Left lung (tissue), 10 donors: Measurements from ENCODE around the gene CCT2. TPM values are rescaled to one million over a fixed set of nuclear protein-coding genes. Genes with fewer than 3 reads are reported as not detected.
"Not testable (repeated sequence)": the region's sequence is repeated elsewhere in the genome, so short reads cannot be mapped to it uniquely, and the experiment has no call there.

Source experiments
- ATAC-seq: fragments of 200-7000 bp; cut with Tn5 transposase; one replicate; pipeline ENCODE4 v1.9.1; 2020; ENCODE audit warnings: moderate library complexity
- DNase-seq, 4 donors: peaks; one replicate each; pipeline ENCODE4 v3.0.0-alpha.2; 2013 to 2020
- H3K27ac ChIP-seq, 2 donors: fragments of 200-600 bp; sonication (generic) in 1 of 2; one replicate each; pipeline versions ENCODE4 v1.5.0 to v1.8.0; 2020 to 2021
- H3K27me3 ChIP-seq, 2 donors: fragments of 200-600 bp; sonication (generic) in 1 of 2; one replicate each; pipeline versions ENCODE4 v1.5.0 to v1.8.0; 2020 to 2021
- H3K36me3 ChIP-seq, 2 donors: fragments of 200-600 bp; sonication (generic) in 1 of 2; one replicate each; pipeline versions ENCODE4 v1.5.0 to v1.8.0; 2020 to 2021
- H3K4me1 ChIP-seq, 2 donors: fragments of 200-600 bp; one replicate each; pipeline ENCODE4 v1.8.0; 2021
- H3K4me3 ChIP-seq, 2 donors: fragments of 200-600 bp; sonication (generic) in 1 of 2; one replicate each; pipeline versions ENCODE4 v1.5.0 to v1.8.0; 2020 to 2021; ENCODE audit warnings: mild to moderate bottlenecking in 1 of 2
- H3K9me3 ChIP-seq, 2 donors: fragments of 200-600 bp; sonication (generic) in 1 of 2; one replicate each; pipeline versions ENCODE4 v1.5.0 to v1.8.0; 2020 to 2021
- CTCF ChIP-seq, 2 donors: fragments of 200-600 bp; sonication (generic) in 1 of 2; IDR thresholded peaks; one replicate each; pipeline versions ENCODE4 v1.5.0 to v1.8.0; 2021; ENCODE audit warnings: antibody characterized with exemption in 2 of 2
- intact Hi-C, 2 donors: fragments of 100-400 bp; cut with DNase I; formaldehyde crosslinking; loops; one replicate each; pipeline versions ENCODE4 v1.11.2 to v1.14.2; 2022
- polyA plus RNA-seq, 6 donors: library from polyadenylated mRNA; unstranded; fragments of 120-200 nt; gene quantifications; one replicate each; pipeline ENCODE4 v1.2.1, GENCODE V29; 2013; ENCODE audit not compliant: insufficient read length in 6 of 6
- total RNA-seq, 2 donors: library from RNA; stranded (reverse); fragmentation: NEBNext Ultra II Directional; extraction: Animal tissue kit (Norgen Biotek cat#: 25700); gene quantifications; one replicate each; pipeline ENCODE4 v1.2.1, GENCODE V29; 2021
- donor health status: DM: no; HTN: yes; CAD: no.
- donor health status: DM: no; HTN: no; CAD: no.

Gene CCT2
- total and polyA plus RNA-seq, 8 donors: 115 to 259 (median 246) TPM

- Histone ChIP-seq H3K27me3 (no peaks in the 10 kb centered on the region), H3K4me3 (no peak overlapping the region), H3K4me1 (no peaks in the 10 kb centered on the region), H3K9me3 (no peaks in the 10 kb centered on the region), H3K27ac (no peak overlapping the region), H3K36me3 (peaks cover 23 to 100% of the 10 kb centered on the region in 2 donors)
- ATAC-seq (no peak), DNase-seq (no peak)
- intact Hi-C loops: no loop called here
- TF ChIP-seq CTCF (IDR thresholded peaks at IDR 0.05): no peak
These were observed 13.0 kb downstream of the CCT2 start for GRCh38 chr12:69598174-69598753.

GRCh38 chr12:69600804-69601203 is 15.5 kb downstream of the CCT2 start:
- Histone ChIP-seq H3K36me3 (peaks cover 23 to 79% of the 10 kb centered on the region in 2 donors), H3K9me3 (no peaks in the 10 kb centered on the region), H3K4me3 (no peak overlapping the region), H3K27me3 (no peaks in the 10 kb centered on the region), H3K4me1 (no peaks in the 10 kb centered on the region), H3K27ac (no peak overlapping the region)
- ATAC-seq (no peak), DNase-seq (no peak)
- TF ChIP-seq CTCF (IDR thresholded peaks at IDR 0.05): no peak
- intact Hi-C loops: no loop called here

GRCh38 chr12:69601962-69602685 is 16.9 kb downstream of the CCT2 start:
- Histone ChIP-seq H3K27me3 (no peaks in the 10 kb centered on the region), H3K36me3 (peaks cover 20 to 66% of the 10 kb centered on the region in 2 donors)

GRCh38 chr12:69602954-69603353 is 17.7 kb downstream of the CCT2 start:
- Histone ChIP-seq H3K4me1 (peaks cover 0 to 2% of the 10 kb centered on the region in 2 donors), H3K27ac (no peak overlapping the region), H3K27me3 (no peaks in the 10 kb centered on the region), H3K4me3 (no peak overlapping the region), H3K36me3 (peaks cover 16 to 57% of the 10 kb centered on the region in 2 donors), H3K9me3 (no peaks in the 10 kb centered on the region)
- ATAC-seq: no peak
- intact Hi-C loops: no loop called here
- TF ChIP-seq CTCF (IDR thresholded peaks at IDR 0.05): no peak
- DNase-seq: no peak

More at GRCh38 chr12:69601962-69602685, 16.9 kb downstream of the CCT2 start:
- intact Hi-C loops: no loop called here
- no peak for ATAC-seq
- no peak for TF ChIP-seq CTCF (IDR thresholded peaks at IDR 0.05)
- H3K9me3 ChIP-seq: no peaks in the 10 kb centered on the region
- no peak for DNase-seq
- no peaks in the 10 kb centered on the region for H3K4me1 ChIP-seq
- H3K27ac ChIP-seq: no peak overlapping the region
- no peak overlapping the region for H3K4me3 ChIP-seq

GRCh38 chr12:69603556-69603955 is 18.3 kb downstream of the CCT2 start:
- H3K4me3 ChIP-seq, H3K27ac ChIP-seq, intact Hi-C loops, ATAC-seq, H3K9me3 ChIP-seq, DNase-seq, H3K4me1 ChIP-seq, H3K27me3 ChIP-seq: not testable (repeated sequence)
- H3K36me3 ChIP-seq: peaks cover 16 to 51% of the 10 kb centered on the region in 2 donors

GRCh38 chr12:69604275-69604674 is 19.0 kb downstream of the CCT2 start:
- H3K9me3 ChIP-seq, intact Hi-C loops, H3K4me1 ChIP-seq, ATAC-seq, H3K27ac ChIP-seq, H3K4me3 ChIP-seq, H3K27me3 ChIP-seq, DNase-seq: not testable (repeated sequence)
- peaks cover 16 to 44% of the 10 kb centered on the region in 2 donors for H3K36me3 ChIP-seq
